ENCODE results near the gene GRPEL2.

Gene GRPEL2

GRCh38 chr5:149319174-149319573, 26.1 kb upstream of the GRPEL2 start:
- DNase-seq (ENCODE audit: low read depth in 2 of 2): no peak

- DNase-seq (ENCODE audit: low read depth in 2 of 2): no peak
Observed at GRCh38 chr5:149320791-149321330, 24.4 kb upstream of the GRPEL2 start.

GRCh38 chr5:149322518-149322917, 22.8 kb upstream of the GRPEL2 start:
- DNase-seq (ENCODE audit: low read depth in 2 of 2): no peak

GRCh38 chr5:149323210-149323609, 22.1 kb upstream of the GRPEL2 start:
- no peak for DNase-seq (ENCODE audit: low read depth in 2 of 2)

GRCh38 chr5:149323621-149324205, 21.6 kb upstream of the GRPEL2 start:
- DNase-seq (ENCODE audit: low read depth in 2 of 2): no peak

- no peak for DNase-seq (ENCODE audit: low read depth in 2 of 2)
Observed at GRCh38 chr5:149324641-149325040, 20.7 kb upstream of the GRPEL2 start.

- no peak for DNase-seq (ENCODE audit: low read depth in 2 of 2)
Observed at GRCh38 chr5:149325166-149325735, 20.0 kb upstream of the GRPEL2 start.

- DNase-seq (ENCODE audit: low read depth in 2 of 2): no peak
Observed at GRCh38 chr5:149325894-149326293, 19.4 kb upstream of the GRPEL2 start.

- no peak for DNase-seq (ENCODE audit: low read depth in 2 of 2)
Observed at GRCh38 chr5:149326611-149327010, 18.7 kb upstream of the GRPEL2 start.

GRCh38 chr5:149328177-149328576, 17.1 kb upstream of the GRPEL2 start:
- DNase-seq (ENCODE audit: low read depth in 2 of 2): no peak

GRCh38 chr5:149333711-149334443, 11.4 kb upstream of the GRPEL2 start:
- no peak for DNase-seq (ENCODE audit: low read depth in 2 of 2)

GRCh38 chr5:149337736-149338135, 7.6 kb upstream of the GRPEL2 start:
- no peak for DNase-seq (ENCODE audit: low read depth in 2 of 2)

- no peak for DNase-seq (ENCODE audit: low read depth in 2 of 2)
Observed at GRCh38 chr5:149338364-149338763, 6.9 kb upstream of the GRPEL2 start.

- no peak for DNase-seq (ENCODE audit: low read depth in 2 of 2)
Observed at GRCh38 chr5:149340920-149341319, 4.4 kb upstream of the GRPEL2 start.

- DNase-seq (ENCODE audit: low read depth in 2 of 2): no peak
Observed at GRCh38 chr5:149341876-149342275, 3.4 kb upstream of the GRPEL2 start.

GRCh38 chr5:149344151-149344550, 1.1 kb upstream of the GRPEL2 start:
- DNase-seq (ENCODE audit: low read depth in 2 of 2): no peak

GRCh38 chr5:149345892-149346222, 558 bp downstream of the GRPEL2 start:
- no peak for DNase-seq (ENCODE audit: low read depth in 2 of 2)

GRCh38 chr5:149348518-149348917, 3.2 kb downstream of the GRPEL2 start:
- no peak for DNase-seq (ENCODE audit: low read depth in 2 of 2)

GRCh38 chr5:149349382-149349781, 4.1 kb downstream of the GRPEL2 start:
- no peak for DNase-seq (ENCODE audit: low read depth in 2 of 2)

GRCh38 chr5:149352169-149352568, 6.9 kb downstream of the GRPEL2 start:
- DNase-seq (ENCODE audit: low read depth in 2 of 2): no peak

- DNase-seq (ENCODE audit: low read depth in 2 of 2): no peak
Observed at GRCh38 chr5:149353911-149354310, 8.6 kb downstream of the GRPEL2 start.

- no peak for DNase-seq (ENCODE audit: low read depth in 2 of 2)
Observed at GRCh38 chr5:149355688-149356087, 10.4 kb downstream of the GRPEL2 start.

- DNase-seq (ENCODE audit: low read depth in 2 of 2): no peak
Observed at GRCh38 chr5:149356391-149356790, 11.1 kb downstream of the GRPEL2 start.
